Fibroblast of pulmonary artery (primary cell): ENCODE results near the gene DLL3.
A peak's percentile ranks its signal among the peaks of the same experiment; 100 is the strongest.

ENCODE experiments used
- DNase-seq: peaks from one replicate; pipeline ENCODE4 v3.0.0-alpha.2; 2010; ENCODE audit warnings: low read depth
- H3K4me3 ChIP-seq: replicated peaks from 2 replicates; pipeline ENCODE4 v1.5.1; 2011; ENCODE audit warnings: low read depth, mild to moderate bottlenecking, control low read depth, low read length, moderate library complexity
- CTCF ChIP-seq: IDR thresholded peaks from 2 replicates; pipeline ENCODE4 v1.5.1; 2011; ENCODE audit warnings: mild to moderate bottlenecking, control low read depth, low read length, inconsistent platforms; ENCODE audit errors: missing control alignments

The DLL3 gene

GRCh38 chr19:39525205-39525604, 26.5 kb downstream of the DLL3 start:
- no peak overlapping the region for H3K4me3 ChIP-seq
- no peak for TF ChIP-seq CTCF
- no peak for DNase-seq

- H3K4me3 ChIP-seq: peak overlapping the region; percentile 88
- DNase-seq: no peak
- TF ChIP-seq CTCF: no peak
Measured at GRCh38 chr19:39531834-39532232, 33.1 kb downstream of the DLL3 start.

GRCh38 chr19:39532233-39533002, 33.7 kb downstream of the DLL3 start, which contains the start of gene EID2B:
EID2B (minus strand) TSS chr19:39532852; CDS start chr19:39532802, 50 bp downstream.
- TF ChIP-seq CTCF: peak; percentile 98
- peak; percentile 98 for DNase-seq
- peak within 1 kb of the TSS; percentile 88 for H3K4me3 ChIP-seq

- H3K4me3 ChIP-seq: no peak overlapping the region
- no peak for DNase-seq
- TF ChIP-seq CTCF: no peak
Measured at GRCh38 chr19:39533003-39533512, 34.3 kb downstream of the DLL3 start.

GRCh38 chr19:39533791-39534190, 35.0 kb downstream of the DLL3 start:
- no peak for DNase-seq
- no peak overlapping the region for H3K4me3 ChIP-seq
- no peak for TF ChIP-seq CTCF

- no peak for TF ChIP-seq CTCF
- peak; percentile 46 for DNase-seq
Measured at GRCh38 chr19:39539165-39539517, 40.4 kb downstream of the DLL3 start.

More at GRCh38 chr19:39539165-39539517, 40.4 kb downstream of the DLL3 start:
- peak overlapping the region; percentile 88 for H3K4me3 ChIP-seq
